ENCODE data around the gene ADAMTS2.

The ADAMTS2 gene

GRCh38 chr5:179166886-179167841, 178.1 kb downstream of the ADAMTS2 start:
- DNase-seq: peak; percentile 54

GRCh38 chr5:179166171-179166885, 178.9 kb downstream of the ADAMTS2 start:
- no peak for DNase-seq

GRCh38 chr5:179165421-179166170, 179.7 kb downstream of the ADAMTS2 start:
- DNase-seq: no peak

- DNase-seq: no peak
These were observed 180.6 kb downstream of the ADAMTS2 start for GRCh38 chr5:179164331-179165311.

- no peak for DNase-seq
These were observed 181.8 kb downstream of the ADAMTS2 start for GRCh38 chr5:179163236-179164155.

DNA sequence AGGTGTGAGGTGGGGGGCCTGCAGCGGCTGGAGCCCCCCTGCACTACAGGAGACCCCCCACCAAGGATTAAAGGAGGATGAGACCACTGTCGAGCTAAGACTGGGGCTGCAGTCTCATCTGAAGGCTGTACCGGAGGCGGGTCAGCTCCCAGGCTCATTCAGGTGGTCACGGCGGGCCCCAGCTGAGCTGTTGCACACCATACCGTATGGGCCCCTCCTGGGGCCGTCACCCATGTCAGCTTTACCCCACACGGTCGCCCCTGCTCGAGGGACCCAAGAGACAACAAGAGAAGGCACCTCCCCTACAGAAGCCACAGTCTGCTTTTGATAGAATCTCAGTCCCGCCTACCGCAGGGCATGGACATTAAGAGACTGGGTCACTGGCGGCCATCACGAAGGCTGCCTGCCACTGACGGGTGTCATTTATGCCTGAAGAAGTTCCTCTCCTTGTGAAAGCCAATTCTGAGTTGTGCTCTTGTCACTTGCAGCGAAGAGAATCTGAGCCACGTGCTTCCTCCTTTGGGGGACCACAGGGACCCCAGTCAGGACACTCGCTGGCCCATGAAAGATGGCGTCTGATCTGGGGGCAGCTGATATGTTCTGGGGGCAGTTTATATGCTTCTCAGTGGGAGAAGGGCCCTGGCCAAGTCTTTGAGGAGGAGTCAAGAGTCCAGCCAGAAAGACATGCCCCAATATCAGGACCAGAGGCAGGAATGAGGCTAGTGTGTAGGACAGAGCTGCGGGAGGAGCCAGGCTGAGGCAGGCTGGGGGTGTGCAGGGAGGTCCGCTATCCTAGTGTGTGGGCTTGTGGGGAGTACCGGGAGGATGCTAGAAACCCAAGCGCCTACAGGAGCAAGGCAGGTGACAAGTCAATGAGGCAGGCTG, 182.7 kb downstream of the ADAMTS2 start:
- DNase-seq: no peak

DNA sequence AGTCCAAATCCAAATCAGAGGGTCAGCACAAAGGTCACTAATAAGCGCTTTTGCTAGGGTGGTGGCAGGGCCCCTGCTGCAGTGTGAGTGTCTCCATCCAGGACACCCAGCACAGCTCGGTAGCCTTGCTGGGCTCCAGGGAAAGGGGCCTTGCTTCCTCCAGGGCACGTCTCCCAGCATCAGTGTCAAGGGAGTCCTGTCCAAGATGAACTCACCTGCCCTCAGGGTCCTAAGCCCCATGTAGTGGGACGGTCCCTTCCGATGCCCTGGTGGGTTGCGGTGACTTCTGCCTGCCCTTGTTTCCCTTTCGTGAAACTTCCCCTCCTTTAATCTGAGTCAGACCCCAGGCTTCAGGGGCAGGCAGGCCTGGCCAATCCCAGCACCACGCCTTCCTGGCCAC, 183.4 kb downstream of the ADAMTS2 start:
- DNase-seq: no peak

DNA sequence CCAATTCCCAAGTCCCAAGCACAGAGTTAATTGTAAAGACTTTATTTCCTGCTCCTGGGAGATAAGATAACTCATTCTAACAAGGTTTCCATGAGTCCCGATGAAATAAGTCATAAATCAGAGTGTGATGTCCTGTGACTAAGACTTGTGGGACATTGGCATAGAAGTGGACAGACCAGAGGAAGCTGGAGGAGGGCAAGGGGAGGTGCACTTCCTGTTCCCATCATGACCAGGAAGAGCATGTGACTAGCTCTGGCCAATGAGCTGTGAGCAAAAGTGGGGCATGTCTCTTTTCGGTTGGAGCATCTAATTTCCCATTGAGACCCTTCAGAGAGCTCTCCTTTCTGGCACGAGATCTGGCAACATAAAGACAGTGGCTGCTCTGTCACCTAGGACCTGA, 184.7 kb downstream of the ADAMTS2 start:
- no peak for DNase-seq

- no peak for DNase-seq
These were observed 186.7 kb downstream of the ADAMTS2 start for GRCh38 chr5:179158556-179158955.

DNA sequence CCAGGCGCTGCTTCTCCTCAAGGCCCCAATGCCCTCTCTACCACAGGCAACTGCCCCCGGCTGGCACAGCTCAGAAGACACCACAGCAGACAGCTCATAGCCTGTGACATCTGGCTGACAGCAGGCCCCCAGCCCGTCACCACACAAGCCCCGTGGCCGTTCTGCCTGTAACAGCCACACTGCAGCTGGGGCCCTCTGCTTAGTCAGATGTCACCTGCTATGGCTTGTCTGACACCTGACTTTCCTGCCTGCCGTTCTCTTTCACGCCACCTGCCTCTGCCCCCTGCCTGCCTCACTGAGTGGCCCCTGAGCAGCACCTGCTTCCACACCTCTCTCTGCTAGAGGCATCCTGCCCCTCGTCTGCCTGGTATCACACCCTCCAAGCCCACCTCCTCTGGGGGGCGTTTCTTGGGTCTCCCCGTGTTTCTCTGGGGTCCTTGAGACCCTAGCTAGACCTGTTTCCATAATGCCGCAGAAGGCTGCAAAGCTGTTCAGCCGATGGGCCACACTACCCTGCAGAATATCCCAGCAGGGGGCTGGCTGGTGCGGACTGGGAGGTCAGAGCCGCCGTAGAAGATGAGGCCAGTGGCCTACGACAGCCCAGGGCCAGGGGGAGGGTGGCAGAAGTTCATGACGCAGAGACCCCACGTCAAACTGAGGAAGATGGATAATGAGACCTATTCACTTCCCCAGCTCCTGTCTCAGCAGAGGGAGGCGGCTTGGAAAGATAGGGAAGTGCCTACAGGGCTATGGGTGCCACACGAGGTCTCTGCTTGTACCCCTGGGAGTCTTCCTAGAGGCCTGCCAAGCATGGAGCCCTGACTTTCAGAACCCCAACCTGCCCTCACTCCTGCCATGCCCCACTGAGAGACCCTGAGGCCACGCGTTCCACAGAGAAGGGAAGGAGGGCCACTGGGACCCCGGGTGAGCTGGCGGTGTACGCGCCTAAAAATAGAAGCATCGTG, 190.0 kb downstream of the ADAMTS2 start:
- DNase-seq: peak; percentile 50

GRCh38 chr5:179154346-179154990, 190.8 kb downstream of the ADAMTS2 start:
- DNase-seq: no peak

GRCh38 chr5:179153921-179154345, 191.3 kb downstream of the ADAMTS2 start:
- no peak for DNase-seq

GRCh38 chr5:179153341-179153901, 191.8 kb downstream of the ADAMTS2 start:
- no peak for DNase-seq

GRCh38 chr5:179152941-179153340, 192.3 kb downstream of the ADAMTS2 start:
- DNase-seq: no peak

- DNase-seq: no peak
These were observed 192.9 kb downstream of the ADAMTS2 start for GRCh38 chr5:179152144-179152895.

DNA sequence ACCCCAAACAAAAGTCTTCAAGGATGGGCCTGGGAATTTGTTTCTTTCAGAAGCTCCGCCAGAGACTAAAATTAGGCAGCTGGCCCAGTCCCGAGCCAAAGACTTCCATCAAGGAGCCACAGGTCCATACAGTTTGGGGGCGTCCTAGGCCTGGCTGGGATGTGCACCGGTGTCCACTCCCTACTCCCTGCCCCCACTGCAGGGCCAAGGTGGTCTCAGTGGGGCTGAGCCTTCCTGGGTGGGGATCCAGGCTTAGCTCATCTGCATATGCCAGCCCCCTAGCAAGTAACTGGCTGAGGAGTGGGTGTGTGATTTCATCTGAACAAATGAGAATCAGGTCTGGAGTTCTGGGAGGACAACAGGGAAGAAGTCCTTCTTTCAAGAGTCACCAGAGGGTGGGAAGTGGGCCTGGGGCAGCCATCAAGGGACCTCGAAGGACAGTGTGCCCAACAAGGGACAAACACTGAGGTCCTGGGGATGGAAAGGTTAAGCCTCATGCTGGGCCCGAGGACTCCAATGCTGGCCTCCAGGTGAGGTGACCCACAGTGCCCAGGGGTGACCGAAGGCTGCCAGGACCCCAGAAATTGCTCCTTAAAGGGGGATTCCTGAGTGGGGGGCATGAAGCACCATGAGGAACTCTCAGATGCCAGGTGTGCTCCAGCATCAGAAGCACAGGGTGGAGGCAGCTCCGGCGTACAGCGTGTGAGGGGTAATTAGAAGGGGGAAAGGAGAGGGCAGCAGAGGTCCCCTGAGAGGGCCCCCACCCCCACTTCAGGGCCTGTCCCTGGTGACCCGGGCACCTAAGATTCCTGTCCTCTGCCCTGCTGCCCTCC, 193.8 kb downstream of the ADAMTS2 start:
- DNase-seq: no peak
